ENCODE data around the gene DTX2. TPM values are rescaled to one million over a fixed set of nuclear protein-coding genes. Genes with fewer than 3 reads are reported as not detected.
"Not testable (repeated sequence)": the region's sequence is repeated elsewhere in the genome, so short reads cannot be mapped to it uniquely, and the experiment has no call there.

Gene DTX2
- total RNA-seq, 1 donor from 2014 or later: 36.5 TPM

GRCh38 chr7:76430211-76430610 lies 31.3 kb upstream of the DTX2 start:
- H3K27ac ChIP-seq: no peak overlapping the region
- no peak for DNase-seq

GRCh38 chr7:76430836-76431235 lies 30.7 kb upstream of the DTX2 start:
- TF ChIP-seq CTCF (IDR thresholded peaks at IDR 0.05): no peak
- Histone ChIP-seq H3K36me3 (no peaks in the 10 kb centered on the region), H3K27me3 (ENCODE audit: low read depth) (no peaks in the 10 kb centered on the region), H3K4me1 (no peaks in the 10 kb centered on the region), H3K27ac (no peak overlapping the region), H3K9me3 (no peaks in the 10 kb centered on the region), H3K4me3 (no peak overlapping the region)
- ATAC-seq: no peak
- DNase-seq: no peak
- intact Hi-C loops (cut with DNase I): no loop called here

More at GRCh38 chr7:76430211-76430610, 31.3 kb upstream of the DTX2 start:
- H3K4me3 ChIP-seq: no peak overlapping the region
- no peak for ATAC-seq
- TF ChIP-seq CTCF (IDR thresholded peaks at IDR 0.05): no peak
- intact Hi-C loops (cut with DNase I): no loop called here
- H3K27me3 ChIP-seq (ENCODE audit: low read depth): no peaks in the 10 kb centered on the region
- no peaks in the 10 kb centered on the region for H3K36me3 ChIP-seq
- H3K4me1 ChIP-seq: no peaks in the 10 kb centered on the region
- H3K9me3 ChIP-seq: no peaks in the 10 kb centered on the region

- H3K36me3 ChIP-seq; H3K27ac ChIP-seq; H3K4me1 ChIP-seq; intact Hi-C loops (cut with DNase I); H3K9me3 ChIP-seq; H3K27me3 ChIP-seq (ENCODE audit: low read depth); H3K4me3 ChIP-seq: not testable (repeated sequence)
- peak; percentile 50 for TF ChIP-seq CTCF (IDR thresholded peaks at IDR 0.05)
- peak; percentile 66 for DNase-seq
- peak; percentile 85 to 90 for ATAC-seq
These were observed 23.6 kb upstream of the DTX2 start for GRCh38 chr7:76437873-76438272.

GRCh38 chr7:76439120-76439888 lies 22.2 kb upstream of the DTX2 start:
- H3K4me3 ChIP-seq; DNase-seq; H3K36me3 ChIP-seq; H3K4me1 ChIP-seq; intact Hi-C loops (cut with DNase I); H3K9me3 ChIP-seq; H3K27me3 ChIP-seq (ENCODE audit: low read depth); ATAC-seq; H3K27ac ChIP-seq: not testable (repeated sequence)

- H3K9me3 ChIP-seq; H3K36me3 ChIP-seq; H3K4me3 ChIP-seq; H3K27ac ChIP-seq; H3K4me1 ChIP-seq; DNase-seq; H3K27me3 ChIP-seq (ENCODE audit: low read depth); intact Hi-C loops (cut with DNase I); ATAC-seq: not testable (repeated sequence)
These were observed 21.1 kb upstream of the DTX2 start for GRCh38 chr7:76440404-76440803.

- H3K27me3 ChIP-seq (ENCODE audit: low read depth); DNase-seq; H3K4me3 ChIP-seq; H3K27ac ChIP-seq; H3K9me3 ChIP-seq; H3K36me3 ChIP-seq; H3K4me1 ChIP-seq; intact Hi-C loops (cut with DNase I): not testable (repeated sequence)
- ATAC-seq: peak; percentile 35 to 59
These were observed 19.7 kb upstream of the DTX2 start for GRCh38 chr7:76441792-76442191.

GRCh38 chr7:76442664-76443446 lies 18.7 kb upstream of the DTX2 start:
- H3K4me3 ChIP-seq; H3K36me3 ChIP-seq; ATAC-seq; intact Hi-C loops (cut with DNase I); H3K27me3 ChIP-seq (ENCODE audit: low read depth); H3K9me3 ChIP-seq; H3K27ac ChIP-seq; H3K4me1 ChIP-seq; DNase-seq: not testable (repeated sequence)

GRCh38 chr7:76443846-76444245 lies 17.7 kb upstream of the DTX2 start:
- H3K27ac ChIP-seq; intact Hi-C loops (cut with DNase I); H3K4me1 ChIP-seq; H3K4me3 ChIP-seq; DNase-seq; H3K27me3 ChIP-seq (ENCODE audit: low read depth); H3K9me3 ChIP-seq; H3K36me3 ChIP-seq: not testable (repeated sequence)
- peak; percentile 55 to 65 for ATAC-seq

- H3K4me1 ChIP-seq; H3K27me3 ChIP-seq (ENCODE audit: low read depth); H3K27ac ChIP-seq; H3K9me3 ChIP-seq; intact Hi-C loops (cut with DNase I); H3K4me3 ChIP-seq; H3K36me3 ChIP-seq: not testable (repeated sequence)
- DNase-seq (peak; percentile 64), ATAC-seq (peak; percentile 85 to 95)
These were observed 15.9 kb upstream of the DTX2 start for GRCh38 chr7:76445577-76446008.

GRCh38 chr7:76457017-76457416 lies 4.5 kb upstream of the DTX2 start:
- H3K4me1 ChIP-seq; H3K36me3 ChIP-seq; H3K9me3 ChIP-seq; intact Hi-C loops (cut with DNase I); DNase-seq; H3K4me3 ChIP-seq; H3K27ac ChIP-seq; ATAC-seq; H3K27me3 ChIP-seq (ENCODE audit: low read depth): not testable (repeated sequence)

- H3K27ac ChIP-seq; DNase-seq; H3K4me3 ChIP-seq; H3K36me3 ChIP-seq; H3K4me1 ChIP-seq; H3K9me3 ChIP-seq; intact Hi-C loops (cut with DNase I); H3K27me3 ChIP-seq (ENCODE audit: low read depth); ATAC-seq: not testable (repeated sequence)
These were observed 3.0 kb upstream of the DTX2 start for GRCh38 chr7:76458504-76458903.

All from lower lobe of right lung (tissue), 2 donors.